Naive B cell (primary cell): ENCODE results near the gene MAST2. TPM values are rescaled to one million over a fixed set of nuclear protein-coding genes. Genes with fewer than 3 reads are reported as not detected.
A peak's percentile ranks its signal among the peaks of the same experiment; 100 is the strongest.

Experiments used
- ATAC-seq, 2 donors: fragments of 150-1000 bp; cut with Tn5 transposase; 2 replicates each; pipeline ENCODE4 v1.10.0; 2021; ENCODE audit warnings: low read depth in 2 of 2, mild to moderate bottlenecking in 2 of 2, moderate library complexity in 2 of 2
- DNase-seq: peaks from one replicate; pipeline ENCODE4 v3.0.0; 2022
- H3K27ac Mint-ChIP-seq, 6 donors: one replicate each; pipeline ENCODE4 v1.8.0; 2020 to 2022; ENCODE audit warnings: mild to moderate bottlenecking in 6 of 6, mixed read lengths in 6 of 6, moderate library complexity in 5 of 6, inconsistent platforms in 2 of 6
- H3K27me3 Mint-ChIP-seq, 3 donors: one replicate each; pipeline ENCODE4 v1.8.0; 2021 to 2022; ENCODE audit warnings: mixed read lengths in 3 of 3, mild to moderate bottlenecking in 1 of 3
- H3K36me3 Mint-ChIP-seq, 2 donors: one replicate each; pipeline ENCODE4 v1.8.0; 2020 to 2022; ENCODE audit warnings: mixed read lengths in 2 of 2, inconsistent platforms in 1 of 2, mild to moderate bottlenecking in 1 of 2
- H3K4me1 Mint-ChIP-seq, 3 donors: one replicate each; pipeline ENCODE4 v1.8.0; 2020 to 2022; ENCODE audit warnings: mixed read lengths in 3 of 3, inconsistent platforms in 1 of 3, mild to moderate bottlenecking in 1 of 3, moderate library complexity in 1 of 3
- H3K4me3 Mint-ChIP-seq, 8 donors: one replicate each; pipeline ENCODE4 v1.8.0; 2020 to 2022; ENCODE audit warnings: mild to moderate bottlenecking in 8 of 8, mixed read lengths in 8 of 8, moderate library complexity in 8 of 8, inconsistent platforms in 2 of 8
- H3K9me3 Mint-ChIP-seq, 7 donors: one replicate each; pipeline ENCODE4 v1.8.0; 2020 to 2022; ENCODE audit warnings: mixed read lengths in 7 of 7, mild to moderate bottlenecking in 5 of 7, inconsistent platforms in 2 of 7, moderate library complexity in 1 of 7
- polyA plus RNA-seq, 6 donors: library from polyadenylated mRNA; unstranded; fragments of 300-500 nt; fragmentation: Illumina TruSeq; gene quantifications; one replicate each; pipeline ENCODE4 v1.2.3, GENCODE V29; 2021; ENCODE audit warnings: low read depth in 6 of 6

Gene MAST2
- polyA plus RNA-seq = 1 to 10 TPM in 4 of 6 donors, under 1 TPM in 1, not detected in 1; 0.86 to 5.1 (median 3.2) TPM

DNA sequence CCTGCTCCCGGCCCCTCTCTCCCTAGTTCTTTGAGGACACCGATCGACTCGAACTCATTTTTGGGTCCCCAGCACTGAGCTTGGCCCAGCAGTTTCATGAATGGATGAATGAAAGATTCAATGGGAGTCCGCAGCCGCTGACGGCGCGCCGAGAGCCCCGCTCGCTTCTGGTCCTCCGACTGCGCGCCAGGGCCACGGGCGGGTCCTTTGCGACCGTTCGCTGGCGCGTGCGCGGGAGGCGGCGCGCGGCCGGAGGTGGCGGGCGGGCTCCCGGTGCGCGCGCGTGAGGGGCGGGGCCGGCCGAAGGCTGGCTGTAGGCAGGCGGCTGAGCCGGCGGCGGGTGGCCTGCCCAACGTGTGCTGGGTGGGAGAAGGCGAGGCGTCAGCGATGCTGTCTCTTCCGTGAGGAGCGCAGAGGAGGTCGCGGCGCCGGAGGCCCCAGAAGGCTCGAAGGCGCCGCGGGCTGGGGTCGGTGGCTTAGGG is at the start of gene MAST2:
MAST2 (plus strand) TSS at position 314 of the 482 bp plus-strand sequence. CDS start 284 bp downstream, outside the sequence.
- Mint-ChIP-seq H3K36me3 (no peaks in the 10 kb centered on the region), H3K27ac (peak within 1 kb of the TSS in 5 of 6 donors; percentile 26 to 88 (median 82)), H3K4me3 (peak within 1 kb of the TSS; percentile 89 to 97 (median 95))

DNA sequence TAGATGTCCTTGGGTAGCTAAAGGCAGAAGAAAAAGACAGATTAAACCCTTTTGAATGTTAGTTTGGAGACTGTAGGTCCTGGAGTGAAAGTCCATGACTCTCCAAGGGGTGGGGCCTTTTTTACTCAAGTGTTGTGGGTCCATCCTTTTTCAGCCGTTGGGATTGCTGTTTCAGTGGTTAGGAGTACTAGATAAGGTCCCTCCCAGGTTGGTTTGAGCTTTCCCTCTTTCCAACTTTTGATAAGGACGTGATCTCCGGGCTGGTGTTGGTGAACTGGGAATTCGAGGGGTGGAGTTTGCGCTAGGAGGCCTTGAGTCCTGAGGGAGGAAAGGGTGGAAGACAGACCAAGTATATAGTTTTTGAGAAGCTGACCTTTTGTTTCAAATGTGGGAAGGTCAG is 47.7 kb upstream of the MAST2 start:
- Mint-ChIP-seq H3K27ac (no peak overlapping the region), H3K9me3 (peaks cover 0 to 6% (median 3%) of the 10 kb centered on the region in 7 donors), H3K27me3 (peaks cover 0 to 9% (median 8%) of the 10 kb centered on the region in 3 donors), H3K4me3 (no peak overlapping the region), H3K36me3 (peaks cover 0 to 5% of the 10 kb centered on the region in 2 donors), H3K4me1 (peaks cover 0 to 9% (median 0%) of the 10 kb centered on the region in 3 donors)
- ATAC-seq = no peak
- no peak for DNase-seq

More for the DNA sequence above, at the start of gene MAST2:
- H3K27me3 Mint-ChIP-seq = no peaks in the 10 kb centered on the region
- peaks cover 0 to 2% (median 0%) of the 10 kb centered on the region in 7 donors for H3K9me3 Mint-ChIP-seq
- peaks cover 17 to 29% (median 21%) of the 10 kb centered on the region in 3 donors for H3K4me1 Mint-ChIP-seq
- DNase-seq = peak; percentile 87
- peak; percentile 94 to 95 for ATAC-seq

DNA sequence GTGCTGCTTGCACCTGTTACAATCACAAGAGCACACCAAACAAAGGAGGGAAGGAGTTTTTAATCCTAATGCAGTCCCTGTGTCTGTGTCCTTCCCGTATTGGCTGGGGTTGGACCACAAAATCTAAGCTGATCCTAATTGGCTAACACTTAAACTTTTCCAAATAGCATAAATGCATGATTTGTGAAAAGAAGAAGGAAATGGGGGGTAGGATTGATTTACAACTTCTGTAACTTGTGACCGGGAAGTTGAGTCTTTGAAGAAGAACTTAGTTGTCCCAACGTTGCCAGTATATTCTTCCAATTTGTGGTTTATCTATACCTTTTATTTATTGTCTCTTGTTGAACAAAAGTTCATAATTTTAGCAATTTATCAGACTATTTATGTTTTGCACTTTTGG is 41.1 kb upstream of the MAST2 start:
- H3K4me3 Mint-ChIP-seq = no peak overlapping the region
- no peak for ATAC-seq
- no peaks in the 10 kb centered on the region for H3K36me3 Mint-ChIP-seq
- H3K4me1 Mint-ChIP-seq = no peaks in the 10 kb centered on the region
- DNase-seq = no peak
- peaks cover 0 to 19% (median 9%) of the 10 kb centered on the region in 3 donors for H3K27me3 Mint-ChIP-seq
- no peak overlapping the region for H3K27ac Mint-ChIP-seq
- H3K9me3 Mint-ChIP-seq = peaks cover 0 to 2% (median 0%) of the 10 kb centered on the region in 7 donors

DNA sequence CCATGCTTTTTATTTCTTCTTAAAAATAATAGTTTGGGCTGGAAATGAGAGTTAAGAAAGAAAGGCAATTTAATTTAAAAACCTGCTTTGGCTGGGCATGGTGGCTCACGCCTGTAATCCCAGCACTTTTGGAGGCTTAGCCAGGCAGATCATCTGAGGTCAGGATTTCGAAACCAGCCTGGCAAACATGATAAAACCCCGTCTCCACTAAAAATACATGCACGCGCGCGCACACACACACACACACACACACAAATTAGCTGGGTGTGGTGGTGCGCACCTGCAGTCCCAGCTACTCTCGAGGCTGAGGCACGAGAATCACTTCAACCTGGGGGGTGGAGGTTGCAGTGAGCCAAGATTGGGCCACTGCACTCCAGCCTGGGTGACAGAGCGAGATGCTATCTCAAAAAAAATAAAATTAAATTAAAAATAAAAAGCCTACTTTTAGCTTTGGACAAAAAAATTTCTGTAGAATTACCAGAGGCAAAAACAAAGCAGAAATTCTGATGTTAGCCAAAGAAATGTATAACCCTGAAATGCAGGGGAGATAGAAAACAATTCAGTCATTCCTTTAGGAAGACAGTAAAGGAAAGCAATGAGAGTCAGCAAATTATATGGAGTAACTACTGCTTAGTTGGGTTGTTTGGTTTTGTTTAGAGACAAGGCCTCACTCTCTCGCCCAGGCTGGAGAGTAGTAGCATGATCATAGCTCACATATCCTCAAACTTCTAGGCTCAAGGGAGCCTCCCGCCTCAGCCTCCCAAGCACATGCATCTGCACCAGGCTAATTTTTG is 37.2 kb upstream of the MAST2 start:
- H3K4me1 Mint-ChIP-seq = no peaks in the 10 kb centered on the region
- DNase-seq (no peak), ATAC-seq (no peak)
- H3K27ac Mint-ChIP-seq = no peak overlapping the region
- peaks cover 0 to 10% (median 0%) of the 10 kb centered on the region in 3 donors for H3K27me3 Mint-ChIP-seq
- H3K9me3 Mint-ChIP-seq = no peaks in the 10 kb centered on the region
- H3K4me3 Mint-ChIP-seq = no peak overlapping the region
- H3K36me3 Mint-ChIP-seq = no peaks in the 10 kb centered on the region

DNA sequence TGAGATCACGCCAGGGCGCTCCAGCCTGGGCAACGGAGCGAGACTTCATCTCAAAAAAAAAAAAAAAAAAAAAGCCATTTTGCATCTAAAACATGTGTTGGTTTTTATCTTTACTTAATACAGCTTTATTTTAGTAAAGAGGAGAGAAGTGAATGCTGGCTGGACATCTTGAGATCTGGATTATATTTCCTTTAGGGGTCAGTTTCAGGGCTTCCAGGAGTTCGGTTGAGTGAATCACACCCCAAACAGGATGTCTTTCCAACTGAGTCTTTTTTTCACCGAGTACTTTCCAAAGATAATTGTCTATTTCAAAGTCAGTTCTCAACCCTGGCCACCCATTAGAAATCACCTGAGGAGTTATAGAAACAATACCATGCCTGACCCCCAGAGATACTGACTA is 36.4 kb upstream of the MAST2 start:
- H3K4me1 Mint-ChIP-seq = no peaks in the 10 kb centered on the region
- no peak overlapping the region for H3K27ac Mint-ChIP-seq
- H3K9me3 Mint-ChIP-seq = no peaks in the 10 kb centered on the region
- ATAC-seq = no peak
- H3K36me3 Mint-ChIP-seq = no peaks in the 10 kb centered on the region
- no peak overlapping the region for H3K4me3 Mint-ChIP-seq
- peaks cover 0 to 5% (median 0%) of the 10 kb centered on the region in 3 donors for H3K27me3 Mint-ChIP-seq
- DNase-seq = no peak

DNA sequence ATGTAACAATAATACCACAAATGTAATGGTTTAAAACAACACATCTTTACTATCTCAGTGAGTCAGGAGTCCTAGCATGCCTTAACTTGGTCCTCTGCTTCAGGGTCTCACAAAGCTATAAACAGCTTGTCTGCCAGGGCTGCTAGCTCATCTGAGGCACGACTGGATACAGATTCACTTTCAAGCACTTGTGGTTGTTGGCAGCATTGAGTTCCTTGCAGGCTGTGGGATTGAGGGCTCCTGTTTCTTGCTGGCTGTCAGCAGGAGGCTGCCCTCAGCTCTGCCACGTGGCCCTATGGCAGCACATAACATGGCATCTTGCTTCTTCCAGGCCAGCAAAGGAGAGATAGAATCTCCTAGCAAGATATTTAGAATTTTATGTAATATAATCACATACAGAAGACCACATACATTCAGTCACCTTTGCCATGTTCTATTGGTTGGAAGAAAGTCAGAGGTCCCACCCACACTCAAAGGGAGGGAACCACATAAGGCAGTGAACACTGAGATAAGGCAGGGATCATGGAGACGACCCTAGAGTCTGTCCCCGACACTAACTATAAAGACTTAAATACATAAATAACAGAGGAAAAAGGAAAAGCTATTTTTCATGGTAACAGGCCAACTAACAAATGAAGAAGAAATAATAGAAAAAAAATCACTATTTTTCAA is 34.0 kb upstream of the MAST2 start:
- H3K27ac Mint-ChIP-seq = peak overlapping the region in 1 of 6 donors; percentile 64
- H3K4me1 Mint-ChIP-seq = no peaks in the 10 kb centered on the region
- H3K4me3 Mint-ChIP-seq = no peak overlapping the region
- ATAC-seq = no peak
- H3K9me3 Mint-ChIP-seq = no peaks in the 10 kb centered on the region
- no peaks in the 10 kb centered on the region for H3K36me3 Mint-ChIP-seq
- H3K27me3 Mint-ChIP-seq = no peaks in the 10 kb centered on the region
- no peak for DNase-seq

DNA sequence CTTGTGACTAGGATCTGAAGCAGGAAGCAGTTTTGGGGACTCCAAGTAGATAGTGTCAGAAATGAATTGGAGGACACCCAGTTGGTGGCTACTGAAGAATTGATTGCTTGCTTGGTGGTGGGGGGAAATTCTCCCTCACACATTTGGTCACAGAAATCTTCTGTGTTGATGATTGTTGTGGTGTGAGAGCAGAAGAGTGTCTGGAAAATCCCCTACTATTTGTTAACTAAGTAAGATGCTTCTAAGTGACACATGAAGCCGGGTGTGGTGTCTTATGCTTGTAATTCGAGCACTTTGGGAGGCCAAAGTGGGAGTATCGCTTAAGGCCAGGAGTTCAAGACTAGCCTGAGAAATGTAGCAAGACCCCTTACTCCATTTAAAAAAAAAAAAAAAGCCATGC is 30.4 kb upstream of the MAST2 start:
- DNase-seq = no peak
- no peak for ATAC-seq
- Mint-ChIP-seq H3K27me3 (no peaks in the 10 kb centered on the region), H3K4me3 (no peak overlapping the region), H3K27ac (no peak overlapping the region), H3K36me3 (no peaks in the 10 kb centered on the region), H3K9me3 (no peaks in the 10 kb centered on the region), H3K4me1 (no peaks in the 10 kb centered on the region)

DNA sequence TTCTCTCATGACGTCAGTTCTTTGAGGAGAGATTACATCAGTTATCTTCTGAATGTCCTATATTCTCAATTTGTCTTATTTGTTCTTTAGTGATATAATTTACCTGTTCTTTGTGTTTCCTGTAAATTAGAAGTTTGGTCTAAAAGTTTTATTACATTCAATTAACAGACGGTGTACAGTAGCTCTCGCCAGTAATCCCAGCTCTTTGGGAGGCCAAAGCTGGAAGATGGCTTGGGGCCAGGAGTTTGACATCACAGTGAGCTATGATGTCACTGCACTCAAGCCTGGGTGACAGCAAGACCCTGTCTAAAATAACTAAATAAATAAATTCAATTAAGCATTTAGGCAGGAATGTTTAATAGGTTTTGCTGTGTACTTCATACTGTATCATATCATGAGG is 27.6 kb upstream of the MAST2 start:
- Mint-ChIP-seq H3K4me1 (no peaks in the 10 kb centered on the region), H3K27me3 (peaks cover 0 to 11% (median 1%) of the 10 kb centered on the region in 3 donors), H3K27ac (no peak overlapping the region), H3K36me3 (no peaks in the 10 kb centered on the region), H3K4me3 (no peak overlapping the region), H3K9me3 (no peaks in the 10 kb centered on the region)
- ATAC-seq (no peak), DNase-seq (no peak)

DNA sequence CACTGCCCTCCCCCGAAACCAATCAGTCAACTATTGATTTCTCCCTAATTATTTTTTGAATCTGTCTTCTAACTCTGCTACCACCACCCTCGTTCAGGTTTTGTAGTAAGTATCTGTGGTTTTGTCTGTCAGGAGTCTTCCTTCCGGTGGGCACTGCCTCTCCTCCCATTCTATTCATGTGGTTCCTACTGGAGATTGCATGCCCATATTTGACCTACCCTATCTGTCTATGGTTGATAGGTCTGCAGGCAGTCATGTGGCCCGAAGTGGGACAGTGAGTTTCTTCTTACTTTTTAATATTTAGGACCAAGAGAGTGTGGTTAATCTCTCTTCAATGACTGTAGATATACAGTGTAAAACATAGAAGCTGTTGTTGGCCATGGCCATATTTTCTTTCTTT is 17.8 kb upstream of the MAST2 start:
- no peak for ATAC-seq
- H3K4me1 Mint-ChIP-seq = peaks cover 10 to 17% (median 17%) of the 10 kb centered on the region in 3 donors
- H3K27me3 Mint-ChIP-seq = peaks cover 0 to 16% (median 10%) of the 10 kb centered on the region in 3 donors
- H3K9me3 Mint-ChIP-seq = peaks cover 0 to 2% (median 0%) of the 10 kb centered on the region in 7 donors
- peak overlapping the region in 1 of 6 donors; percentile 29 for H3K27ac Mint-ChIP-seq
- no peak for DNase-seq
- H3K36me3 Mint-ChIP-seq = no peaks in the 10 kb centered on the region
- H3K4me3 Mint-ChIP-seq = peak overlapping the region in 1 of 8 donors; percentile 62

DNA sequence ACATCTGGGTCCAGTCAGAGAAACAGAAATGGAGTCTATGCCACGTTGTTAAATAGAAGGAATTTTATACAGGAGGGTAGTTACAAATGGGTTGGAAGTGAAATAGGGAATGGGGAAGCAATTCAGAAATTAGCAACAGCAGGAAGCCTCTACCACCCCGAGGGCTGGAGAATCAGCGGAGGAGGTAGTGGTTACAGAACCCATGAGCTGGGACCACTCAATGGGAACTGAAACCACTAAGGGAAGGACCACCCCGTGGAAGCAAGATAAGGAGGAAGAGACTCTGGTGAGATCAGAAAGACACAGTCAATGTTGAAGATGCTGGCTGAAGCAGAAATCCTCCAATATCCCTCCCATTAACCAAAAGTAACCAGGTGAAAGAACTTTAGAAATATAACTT is 15.5 kb upstream of the MAST2 start:
- H3K4me3 Mint-ChIP-seq = peak overlapping the region in 4 of 8 donors; percentile 1 to 71 (median 35)

DNA sequence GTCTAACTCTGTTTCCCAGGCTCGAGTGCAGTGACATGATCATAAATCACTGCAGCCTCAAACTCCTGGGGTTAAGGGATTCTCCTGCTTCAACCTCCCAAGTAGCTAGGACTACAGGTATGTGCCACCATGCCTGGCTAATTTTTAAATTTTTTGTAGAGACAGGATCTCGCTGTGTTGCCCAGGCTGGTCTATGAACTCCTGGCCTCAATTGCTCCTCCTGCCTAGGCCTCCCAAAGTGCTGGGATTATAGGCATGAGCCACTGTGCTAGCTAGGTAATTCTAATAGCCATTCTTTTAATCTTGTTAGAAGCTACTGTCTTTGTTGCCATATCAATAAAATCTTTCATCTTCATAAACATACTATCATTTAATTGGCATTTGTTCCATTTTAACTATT is 13.8 kb upstream of the MAST2 start:
- Mint-ChIP-seq H3K4me3 (no peak overlapping the region), H3K27me3 (peaks cover 0 to 11% (median 4%) of the 10 kb centered on the region in 3 donors), H3K9me3 (peaks cover 0 to 2% (median 0%) of the 10 kb centered on the region in 7 donors), H3K27ac (no peak overlapping the region), H3K36me3 (no peaks in the 10 kb centered on the region), H3K4me1 (peaks cover 10 to 17% (median 17%) of the 10 kb centered on the region in 3 donors)
- no peak for ATAC-seq
- no peak for DNase-seq

More for the DNA sequence above, 15.5 kb upstream of the MAST2 start:
- H3K36me3 Mint-ChIP-seq = no peaks in the 10 kb centered on the region
- H3K9me3 Mint-ChIP-seq = peaks cover 0 to 2% (median 0%) of the 10 kb centered on the region in 7 donors
- peaks cover 0 to 6% (median 0%) of the 10 kb centered on the region in 3 donors for H3K27me3 Mint-ChIP-seq
- ATAC-seq (peak; percentile 82 to 93), DNase-seq (peak; percentile 25)
- H3K4me1 Mint-ChIP-seq = peaks cover 10 to 17% (median 17%) of the 10 kb centered on the region in 3 donors
- peak overlapping the region in 1 of 6 donors; percentile 30 for H3K27ac Mint-ChIP-seq

DNA sequence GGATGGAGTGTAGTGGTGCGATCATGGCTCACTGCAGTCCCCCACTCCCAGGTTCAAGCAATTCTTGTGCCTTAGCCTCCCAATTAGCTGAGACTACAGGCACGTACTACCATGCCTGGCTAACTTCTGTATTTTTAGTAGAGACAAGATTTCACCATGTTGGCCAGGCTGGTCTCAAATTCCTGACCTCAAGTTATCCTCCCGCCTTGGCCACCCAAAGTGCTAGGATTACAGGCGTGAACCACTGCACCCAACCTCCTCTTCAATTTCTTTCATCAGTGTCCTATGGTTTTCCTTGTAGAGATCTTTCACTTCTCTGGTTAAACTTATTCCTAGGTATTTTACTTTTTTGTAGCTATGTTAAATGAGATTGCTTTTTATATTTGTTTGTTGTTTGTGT is 10.7 kb upstream of the MAST2 start:
- Mint-ChIP-seq H3K4me3 (no peak overlapping the region), H3K4me1 (peaks cover 4 to 11% (median 8%) of the 10 kb centered on the region in 3 donors), H3K27ac (peak overlapping the region in 1 of 6 donors; percentile 54)

DNA sequence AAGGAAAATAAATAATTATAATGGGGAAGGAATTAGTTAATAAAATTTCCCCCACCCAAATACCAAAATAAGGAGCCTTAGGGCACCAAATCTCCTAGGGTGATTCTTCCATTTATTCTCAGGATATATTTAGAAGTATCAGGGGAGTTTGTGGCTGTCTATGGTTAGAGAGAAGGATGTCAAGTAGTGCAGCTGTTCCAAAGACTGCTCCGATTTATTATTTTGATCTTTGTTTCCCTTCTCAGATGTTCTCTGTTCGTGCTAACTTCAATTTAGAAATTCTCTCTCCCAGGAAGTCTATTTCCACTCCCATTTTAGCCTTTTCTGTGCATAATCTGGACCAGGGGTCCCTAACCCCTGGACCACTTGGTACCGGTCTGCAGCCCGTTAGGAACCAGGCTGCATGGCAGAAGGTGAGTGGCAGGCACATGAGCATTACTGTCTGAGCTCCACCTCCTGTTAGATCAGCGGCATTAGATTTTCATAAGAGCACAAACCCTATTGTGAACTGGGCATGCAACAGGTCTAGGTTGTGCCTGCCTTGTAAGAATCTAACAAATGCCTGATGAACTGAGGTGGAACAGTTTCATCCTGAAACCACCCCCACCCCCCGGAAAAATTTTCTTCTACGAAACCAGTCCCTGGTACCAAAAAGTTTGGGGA is 9.3 kb upstream of the MAST2 start:
- H3K4me3 Mint-ChIP-seq = peak overlapping the region in 1 of 8 donors; percentile 16
- ATAC-seq (no peak), DNase-seq (no peak)
- no peaks in the 10 kb centered on the region for H3K4me1 Mint-ChIP-seq
- no peaks in the 10 kb centered on the region for H3K9me3 Mint-ChIP-seq
- peaks cover 0 to 13% (median 5%) of the 10 kb centered on the region in 3 donors for H3K27me3 Mint-ChIP-seq
- H3K36me3 Mint-ChIP-seq = no peaks in the 10 kb centered on the region
- no peak overlapping the region for H3K27ac Mint-ChIP-seq

More for the DNA sequence above, 10.7 kb upstream of the MAST2 start:
- ATAC-seq = no peak
- Mint-ChIP-seq H3K36me3 (no peaks in the 10 kb centered on the region), H3K27me3 (peaks cover 0 to 10% (median 5%) of the 10 kb centered on the region in 3 donors), H3K9me3 (peaks cover 0 to 1% (median 0%) of the 10 kb centered on the region in 7 donors)
- DNase-seq = no peak
